ENCODE data around the gene PPP1R3A. TPM values are rescaled to one million over a fixed set of nuclear protein-coding genes. Genes with fewer than 3 reads are reported as not detected.

Gene PPP1R3A
- total RNA-seq, 1 experiment from 2014 or later, result 0.07 TPM

DNA sequence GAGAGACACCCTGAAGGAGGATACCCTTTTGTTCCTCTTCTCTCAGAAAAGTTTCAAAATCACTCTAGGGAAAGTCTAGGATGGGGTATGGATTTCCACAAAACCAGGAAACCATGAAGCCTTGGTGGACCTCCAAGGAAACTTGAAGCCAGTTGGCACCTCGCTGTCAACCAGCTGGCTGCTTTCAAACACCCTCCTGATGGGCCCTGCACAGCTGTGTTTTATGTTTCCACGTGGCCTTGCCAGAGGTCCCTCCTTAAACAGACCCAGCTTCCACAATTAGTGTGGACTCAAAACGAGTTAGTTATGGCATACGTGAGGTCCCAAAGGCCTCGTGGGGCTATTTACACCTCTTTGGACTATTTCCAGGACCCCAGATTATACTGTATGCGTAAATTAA lies 5.9 kb downstream of the PPP1R3A start:
- ChIA-PET POLR2A (no interaction called here), CTCF (no interaction called here)
- ATAC-seq (no peak), DNase-seq (ENCODE audit: low spot score) (no peak)
- Mint-ChIP-seq H3K36me3 (no peaks in the 10 kb centered on the region), H3K4me3 (no peak overlapping the region), H3K9me3 (no peaks in the 10 kb centered on the region), H3K27ac (no peak overlapping the region), H3K4me1 (0 out of 2 replicates have a peak, but pooled peaks cover 4% of the 10 kb centered on the region), H3K27me3 (ENCODE audit: low read depth) (no peaks in the 10 kb centered on the region)
- no peak for TF ChIP-seq E2F5 (CRISPR knock-in tag; IDR thresholded peaks at IDR 0.05)
- no peak for TF ChIP-seq ATF1 (CRISPR knock-in tag; IDR thresholded peaks at IDR 0.05)
- TF ChIP-seq ESRRA (CRISPR knock-in tag; IDR thresholded peaks at IDR 0.05; ENCODE audit: borderline replicate concordance), result no peak

DNA sequence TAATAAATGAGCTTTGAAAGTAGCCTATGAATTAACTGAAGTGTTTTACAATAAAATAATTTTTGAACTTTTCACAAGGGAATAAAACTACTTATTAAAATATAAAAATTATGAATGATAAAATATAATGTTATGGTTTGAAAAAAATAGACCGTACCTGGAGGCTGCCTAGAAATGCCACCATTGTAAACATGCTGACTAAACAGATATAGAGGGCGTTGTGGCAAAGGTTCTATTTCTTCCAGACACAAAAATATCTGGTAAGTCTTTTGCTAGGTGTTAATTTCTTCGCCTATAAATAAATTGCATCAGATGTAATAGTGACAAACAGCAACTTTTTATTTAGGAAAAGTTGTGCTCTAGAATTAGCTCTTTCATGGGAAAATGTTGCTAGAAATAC lies 11.2 kb downstream of the PPP1R3A start:
- Mint-ChIP-seq H3K36me3 (no peaks in the 10 kb centered on the region), H3K27ac (no peak overlapping the region), H3K27me3 (ENCODE audit: low read depth) (no peaks in the 10 kb centered on the region), H3K4me3 (no peak overlapping the region), H3K9me3 (no peaks in the 10 kb centered on the region), H3K4me1 (no peaks in the 10 kb centered on the region)
- ChIA-PET POLR2A (no interaction called here), CTCF (no interaction called here)
- DNase-seq (ENCODE audit: low spot score) (no peak), ATAC-seq (no peak)
- TF ChIP-seq AR (CRISPR knock-in tag; IDR thresholded peaks at IDR 0.05) (no peak), KAT7 (CRISPR knock-in tag; IDR thresholded peaks at IDR 0.05; ENCODE audit: borderline replicate concordance) (no peak), ELF4 (CRISPR knock-in tag; IDR thresholded peaks at IDR 0.05; ENCODE audit: low read depth) (no peak), FOXK1 (CRISPR knock-in tag; IDR thresholded peaks at IDR 0.05) (no peak), ZNF263 (CRISPR knock-in tag; IDR thresholded peaks at IDR 0.05; ENCODE audit: low read depth) (no peak), NFE2L1 (CRISPR knock-in tag; IDR thresholded peaks at IDR 0.05) (no peak), HMGXB4 (CRISPR knock-in tag; IDR thresholded peaks at IDR 0.05) (no peak), SMAD4 (CRISPR knock-in tag; IDR thresholded peaks at IDR 0.05) (no peak), NFATC4 (CRISPR knock-in tag; IDR thresholded peaks at IDR 0.05) (no peak), TEAD4 (CRISPR knock-in tag; IDR thresholded peaks at IDR 0.05) (no peak), SP1 (CRISPR knock-in tag; conservative IDR thresholded peaks at IDR 0.05) (no peak), ZNF121 (CRISPR knock-in tag; IDR thresholded peaks at IDR 0.05) (no peak), ETV6 (CRISPR knock-in tag; IDR thresholded peaks at IDR 0.05) (no peak), FOXJ3 (CRISPR knock-in tag; IDR thresholded peaks at IDR 0.05; ENCODE audit: borderline replicate concordance) (no peak), ZNF532 (CRISPR knock-in tag; IDR thresholded peaks at IDR 0.05; ENCODE audit: borderline replicate concordance) (no peak), RELA (CRISPR knock-in tag; IDR thresholded peaks at IDR 0.05; ENCODE audit: borderline replicate concordance) (no peak), ZNF671 (CRISPR knock-in tag; IDR thresholded peaks at IDR 0.05) (no peak), ATF1 (CRISPR knock-in tag; IDR thresholded peaks at IDR 0.05) (no peak)
- TF ChIP-seq, protein P1, sequence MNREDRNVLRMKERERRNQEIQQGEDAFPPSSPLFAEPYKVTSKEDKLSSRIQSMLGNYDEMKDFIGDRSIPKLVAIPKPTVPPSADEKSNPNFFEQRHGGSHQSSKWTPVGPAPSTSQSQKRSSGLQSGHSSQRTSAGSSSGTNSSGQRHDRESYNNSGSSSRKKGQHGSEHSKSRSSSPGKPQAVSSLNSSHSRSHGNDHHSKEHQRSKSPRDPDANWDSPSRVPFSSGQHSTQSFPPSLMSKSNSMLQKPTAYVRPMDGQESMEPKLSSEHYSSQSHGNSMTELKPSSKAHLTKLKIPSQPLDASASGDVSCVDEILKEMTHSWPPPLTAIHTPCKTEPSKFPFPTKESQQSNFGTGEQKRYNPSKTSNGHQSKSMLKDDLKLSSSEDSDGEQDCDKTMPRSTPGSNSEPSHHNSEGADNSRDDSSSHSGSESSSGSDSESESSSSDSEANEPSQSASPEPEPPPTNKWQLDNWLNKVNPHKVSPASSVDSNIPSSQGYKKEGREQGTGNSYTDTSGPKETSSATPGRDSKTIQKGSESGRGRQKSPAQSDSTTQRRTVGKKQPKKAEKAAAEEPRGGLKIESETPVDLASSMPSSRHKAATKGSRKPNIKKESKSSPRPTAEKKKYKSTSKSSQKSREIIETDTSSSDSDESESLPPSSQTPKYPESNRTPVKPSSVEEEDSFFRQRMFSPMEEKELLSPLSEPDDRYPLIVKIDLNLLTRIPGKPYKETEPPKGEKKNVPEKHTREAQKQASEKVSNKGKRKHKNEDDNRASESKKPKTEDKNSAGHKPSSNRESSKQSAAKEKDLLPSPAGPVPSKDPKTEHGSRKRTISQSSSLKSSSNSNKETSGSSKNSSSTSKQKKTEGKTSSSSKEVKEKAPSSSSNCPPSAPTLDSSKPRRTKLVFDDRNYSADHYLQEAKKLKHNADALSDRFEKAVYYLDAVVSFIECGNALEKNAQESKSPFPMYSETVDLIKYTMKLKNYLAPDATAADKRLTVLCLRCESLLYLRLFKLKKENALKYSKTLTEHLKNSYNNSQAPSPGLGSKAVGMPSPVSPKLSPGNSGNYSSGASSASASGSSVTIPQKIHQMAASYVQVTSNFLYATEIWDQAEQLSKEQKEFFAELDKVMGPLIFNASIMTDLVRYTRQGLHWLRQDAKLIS (CRISPR knock-in tag; IDR thresholded peaks at IDR 0.05; ENCODE audit: borderline replicate concordance), result no peak
